HG02981 (cell line): Measurements from ENCODE around the gene AK8.

Experiments used
- ATAC-seq: cut with Tn5 transposase; IDR thresholded peaks from one replicate; pipeline ENCODE4 v1.9.1; 2021; ENCODE audit warnings: mild to moderate bottlenecking, moderate library complexity; ENCODE audit not compliant: unreplicated experiment

The AK8 gene

GRCh38 chr9:132800038-132800648 is 77.9 kb downstream of the AK8 start:
- ATAC-seq, result peak; percentile 54

- ATAC-seq, result no peak
These were observed 79.0 kb downstream of the AK8 start for GRCh38 chr9:132798817-132799790.

- ATAC-seq, result no peak
These were observed 80.0 kb downstream of the AK8 start for GRCh38 chr9:132797861-132798659.

- ATAC-seq, result no peak
These were observed 82.4 kb downstream of the AK8 start for GRCh38 chr9:132795511-132796303.

GRCh38 chr9:132794730-132795380 is 83.2 kb downstream of the AK8 start:
- ATAC-seq, result no peak

GRCh38 chr9:132793606-132794580 is 84.2 kb downstream of the AK8 start:
- ATAC-seq, result no peak

- no peak for ATAC-seq
These were observed 85.5 kb downstream of the AK8 start for GRCh38 chr9:132792547-132792946.

GRCh38 chr9:132791699-132792240 is 86.3 kb downstream of the AK8 start:
- no peak for ATAC-seq

GRCh38 chr9:132789719-132790118 is 88.4 kb downstream of the AK8 start:
- no peak for ATAC-seq

- ATAC-seq, result no peak
These were observed 89.7 kb downstream of the AK8 start for GRCh38 chr9:132788378-132788777.

GRCh38 chr9:132787748-132788159 is 90.3 kb downstream of the AK8 start:
- peak; percentile 38 for ATAC-seq

GRCh38 chr9:132784286-132784830 is 93.7 kb downstream of the AK8 start:
- ATAC-seq, result no peak

- no peak for ATAC-seq
These were observed 95.1 kb downstream of the AK8 start for GRCh38 chr9:132783006-132783405.

GRCh38 chr9:132782037-132782436 is 96.0 kb downstream of the AK8 start:
- ATAC-seq, result no peak

GRCh38 chr9:132780230-132781007 is 97.7 kb downstream of the AK8 start:
- ATAC-seq, result no peak

GRCh38 chr9:132776891-132777290 is 101.2 kb downstream of the AK8 start:
- no peak for ATAC-seq

- no peak for ATAC-seq
These were observed 101.8 kb downstream of the AK8 start for GRCh38 chr9:132776268-132776667.
